HG02943 (cell line): ENCODE data around the gene SRBD1.

Experiments used
- ATAC-seq: cut with Tn5 transposase; IDR thresholded peaks from one replicate; pipeline ENCODE4 v1.9.1; 2021; ENCODE audit warnings: mild to moderate bottlenecking, low read depth, moderate library complexity; ENCODE audit not compliant: unreplicated experiment

Gene SRBD1, protein sequence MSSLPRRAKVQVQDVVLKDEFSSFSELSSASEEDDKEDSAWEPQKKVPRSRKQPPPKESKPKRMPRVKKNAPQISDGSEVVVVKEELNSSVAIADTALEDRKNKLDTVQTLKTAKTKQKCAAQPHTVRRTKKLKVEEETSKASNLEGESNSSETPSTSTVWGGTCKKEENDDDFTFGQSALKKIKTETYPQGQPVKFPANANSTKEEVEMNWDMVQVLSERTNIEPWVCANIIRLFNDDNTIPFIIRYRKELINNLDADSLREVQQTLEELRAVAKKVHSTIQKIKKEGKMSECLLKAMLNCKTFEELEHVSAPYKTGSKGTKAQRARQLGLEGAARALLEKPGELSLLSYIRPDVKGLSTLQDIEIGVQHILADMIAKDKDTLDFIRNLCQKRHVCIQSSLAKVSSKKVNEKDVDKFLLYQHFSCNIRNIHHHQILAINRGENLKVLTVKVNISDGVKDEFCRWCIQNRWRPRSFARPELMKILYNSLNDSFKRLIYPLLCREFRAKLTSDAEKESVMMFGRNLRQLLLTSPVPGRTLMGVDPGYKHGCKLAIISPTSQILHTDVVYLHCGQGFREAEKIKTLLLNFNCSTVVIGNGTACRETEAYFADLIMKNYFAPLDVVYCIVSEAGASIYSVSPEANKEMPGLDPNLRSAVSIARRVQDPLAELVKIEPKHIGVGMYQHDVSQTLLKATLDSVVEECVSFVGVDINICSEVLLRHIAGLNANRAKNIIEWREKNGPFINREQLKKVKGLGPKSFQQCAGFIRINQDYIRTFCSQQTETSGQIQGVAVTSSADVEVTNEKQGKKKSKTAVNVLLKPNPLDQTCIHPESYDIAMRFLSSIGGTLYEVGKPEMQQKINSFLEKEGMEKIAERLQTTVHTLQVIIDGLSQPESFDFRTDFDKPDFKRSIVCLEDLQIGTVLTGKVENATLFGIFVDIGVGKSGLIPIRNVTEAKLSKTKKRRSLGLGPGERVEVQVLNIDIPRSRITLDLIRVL

GRCh38 chr2:45611020-45611859 is at the start of gene SRBD1:
Gene SRBD1 (minus strand): TSS chr2:45611267. CDS start chr2:45605441, 5,826 bp downstream.
- ATAC-seq: peak; percentile 89

GRCh38 chr2:45654250-45654649 is 43.2 kb upstream of the SRBD1 start:
- no peak for ATAC-seq

DNA sequence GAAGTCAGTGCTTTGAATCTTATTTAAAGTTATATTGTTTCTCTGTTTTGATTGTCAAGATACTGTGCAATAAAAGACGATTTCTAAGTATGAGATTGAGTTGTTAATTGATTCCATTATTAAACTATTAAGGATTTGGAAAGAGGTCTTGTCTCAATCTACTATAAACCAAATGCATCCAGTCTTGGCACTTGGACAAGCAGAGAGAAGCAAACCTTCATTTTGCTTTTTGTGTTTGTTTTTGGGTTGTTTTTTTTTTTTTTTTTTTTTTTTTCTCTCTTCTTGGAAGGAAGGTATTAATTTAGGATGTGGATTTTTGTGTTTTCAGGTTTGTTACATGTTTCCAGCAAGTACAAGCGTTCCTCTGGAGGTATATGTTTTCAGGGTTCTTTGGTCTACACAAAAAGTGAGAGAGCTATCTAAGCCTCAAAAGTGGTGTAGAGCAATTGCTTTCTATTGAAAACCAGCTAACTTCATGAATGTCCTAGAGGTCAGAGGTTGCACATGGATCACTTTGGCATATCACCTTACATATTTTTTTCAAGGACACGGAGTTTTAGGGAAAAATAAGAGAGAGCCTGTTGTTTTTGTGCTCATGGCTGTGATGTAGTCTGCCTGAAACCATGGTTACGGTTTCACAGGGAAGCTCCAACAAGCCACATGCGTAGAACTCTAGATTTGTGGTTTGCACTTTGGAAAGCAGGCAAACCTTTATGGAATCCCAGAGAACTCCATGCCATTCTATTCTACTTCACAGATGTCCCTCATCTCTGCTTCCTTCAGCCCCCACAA is 42.3 kb upstream of the SRBD1 start:
- ATAC-seq: no peak

- no peak for ATAC-seq
Measured at GRCh38 chr2:45652090-45653031, 41.3 kb upstream of the SRBD1 start.

GRCh38 chr2:45651415-45652089 is 40.5 kb upstream of the SRBD1 start, which contains the start of gene PRKCE:
Gene PRKCE (plus strand): TSS chr2:45651675.
- ATAC-seq: peak; percentile 15

DNA sequence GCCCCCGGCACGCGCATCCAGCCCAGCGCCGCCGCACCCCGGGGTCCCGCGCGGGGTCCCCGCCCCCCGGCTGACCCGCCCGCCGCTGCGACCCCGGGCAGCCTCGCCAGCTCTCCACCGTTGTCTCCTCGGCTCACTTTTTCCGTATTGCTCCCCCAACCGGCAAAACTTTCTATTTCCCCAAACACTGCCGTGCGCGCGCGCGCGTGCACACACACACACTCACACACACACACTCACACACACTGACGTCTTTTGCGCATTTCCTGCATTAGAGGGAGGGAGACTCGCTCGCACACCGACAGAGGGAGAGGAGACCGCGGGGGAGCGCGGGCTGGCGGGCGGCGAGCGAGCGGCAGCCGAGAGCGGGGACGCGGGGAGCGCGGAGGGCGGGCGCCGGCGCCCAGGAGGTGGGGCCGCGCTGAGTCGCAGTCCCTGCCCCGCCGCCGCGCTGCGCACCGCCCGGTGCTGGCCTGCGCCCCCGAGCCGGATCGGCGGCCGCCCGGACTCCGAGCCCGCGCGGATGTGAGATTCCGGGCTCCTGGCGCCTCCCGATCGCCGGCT is 39.9 kb upstream of the SRBD1 start:
- ATAC-seq: peak; percentile 70

GRCh38 chr2:45649858-45650811 is 39.1 kb upstream of the SRBD1 start:
- peak; percentile 14 for ATAC-seq

DNA sequence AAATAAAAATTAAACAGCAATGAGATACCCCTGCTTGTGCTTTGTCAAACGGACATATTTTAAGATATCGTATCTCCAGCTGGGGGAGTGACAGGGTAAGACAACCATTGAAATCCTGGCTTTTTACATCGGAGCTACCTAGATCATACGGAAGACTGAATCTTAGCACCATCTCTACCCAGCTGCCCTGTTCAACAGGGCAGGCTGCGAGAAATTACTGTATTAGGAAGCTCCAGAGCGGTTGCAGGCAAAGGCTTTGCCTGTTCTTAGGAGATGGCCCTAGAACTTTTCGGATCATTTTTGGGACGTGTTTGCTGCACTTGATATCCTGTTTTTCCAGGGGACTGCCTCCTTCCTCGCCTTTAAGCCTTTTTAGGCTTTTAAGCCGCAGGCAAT is 38.4 kb upstream of the SRBD1 start:
- ATAC-seq: no peak

GRCh38 chr2:45648636-45649035 is 37.6 kb upstream of the SRBD1 start:
- no peak for ATAC-seq

DNA sequence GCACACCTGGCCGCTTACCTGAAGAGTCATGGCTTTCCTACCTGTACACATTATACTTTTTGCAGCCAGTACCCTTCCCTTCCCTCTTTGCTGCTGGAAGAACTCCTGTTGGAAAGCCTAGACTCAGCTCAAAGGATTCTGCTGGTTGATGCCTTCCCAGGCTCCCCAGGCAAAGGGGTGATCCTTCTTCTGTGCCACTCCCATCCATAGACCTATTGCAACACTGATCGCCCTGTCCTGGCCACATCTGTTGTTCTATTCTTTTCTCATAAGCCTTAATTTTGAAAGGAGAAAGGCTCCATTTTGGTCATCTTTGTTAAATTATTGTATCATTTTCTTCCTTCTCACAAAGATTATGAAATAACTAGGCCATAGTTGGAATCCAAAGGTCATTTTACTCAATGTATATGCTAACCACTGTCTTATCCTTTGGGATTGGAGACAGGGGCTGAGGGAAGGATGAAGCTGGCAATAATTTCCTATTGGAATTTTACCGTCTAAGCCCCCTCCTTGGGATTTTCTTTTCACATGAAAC is 37.0 kb upstream of the SRBD1 start:
- no peak for ATAC-seq

DNA sequence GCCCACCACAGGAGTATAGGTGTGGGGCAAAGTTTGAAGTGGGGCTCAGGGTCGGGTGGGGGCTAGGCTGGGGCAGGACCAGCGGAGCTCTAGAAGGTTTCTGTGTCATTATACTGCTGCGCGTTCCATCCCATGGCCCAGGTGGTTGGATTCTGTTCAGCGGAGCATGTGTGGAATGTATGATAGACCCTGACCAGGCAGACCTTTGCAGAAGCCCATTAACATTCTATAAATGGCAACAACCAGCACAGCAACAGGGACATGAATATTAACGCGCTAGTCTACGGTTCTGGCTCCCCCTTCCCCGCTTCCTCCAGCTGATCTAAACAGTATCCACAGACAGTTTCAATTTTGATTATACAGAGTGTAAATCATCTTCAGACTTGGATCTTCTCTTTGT is 36.3 kb upstream of the SRBD1 start:
- ATAC-seq: no peak

GRCh38 chr2:45646289-45646688 is 35.2 kb upstream of the SRBD1 start:
- no peak for ATAC-seq

DNA sequence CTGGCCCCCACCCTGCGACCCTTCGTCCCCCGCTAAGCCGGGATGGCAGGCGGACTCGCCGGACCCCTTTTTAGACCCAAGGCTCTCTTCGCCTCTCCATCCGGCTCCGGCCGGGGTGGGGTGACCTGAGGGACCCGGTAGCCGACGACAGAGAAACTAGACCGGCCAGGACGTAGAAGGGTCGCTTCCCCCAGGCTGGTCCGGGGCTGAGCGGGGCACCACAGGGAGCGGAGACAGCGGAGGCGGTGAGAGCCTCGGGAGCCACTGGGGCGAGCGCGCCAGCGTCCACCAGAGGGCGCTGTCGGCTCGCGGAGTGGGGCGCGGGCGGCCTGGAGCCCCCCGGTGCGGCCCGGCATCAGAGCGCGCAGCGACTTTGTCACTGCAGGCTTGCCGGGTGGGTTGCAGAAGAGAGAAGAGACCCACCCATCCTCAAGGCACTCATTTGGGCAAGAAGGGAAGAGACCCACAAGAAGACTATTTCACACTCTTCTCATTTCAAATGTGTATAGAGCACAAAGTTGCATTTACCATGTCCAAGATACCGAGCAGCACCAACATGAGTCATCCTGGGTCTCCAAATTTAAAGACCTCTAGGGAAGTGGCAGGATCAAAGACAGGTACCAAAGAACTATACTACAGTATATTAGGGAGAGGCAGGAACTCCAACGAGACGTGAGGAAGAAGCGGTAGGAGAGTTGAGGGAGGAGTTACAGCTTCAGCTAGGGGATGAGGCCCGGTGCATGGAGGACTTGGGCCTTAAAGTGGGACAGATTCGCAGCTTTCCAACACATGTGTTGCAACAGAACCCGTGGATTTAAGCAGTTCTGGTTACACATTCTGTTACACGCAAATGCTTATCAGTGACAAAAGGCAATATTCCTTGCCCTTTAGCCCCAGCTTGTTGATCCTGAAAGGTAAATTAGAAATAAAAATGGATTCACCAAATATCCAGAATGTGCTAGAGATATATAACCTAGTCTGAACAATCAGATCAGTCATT is 32.8 kb upstream of the SRBD1 start:
- no peak for ATAC-seq

DNA sequence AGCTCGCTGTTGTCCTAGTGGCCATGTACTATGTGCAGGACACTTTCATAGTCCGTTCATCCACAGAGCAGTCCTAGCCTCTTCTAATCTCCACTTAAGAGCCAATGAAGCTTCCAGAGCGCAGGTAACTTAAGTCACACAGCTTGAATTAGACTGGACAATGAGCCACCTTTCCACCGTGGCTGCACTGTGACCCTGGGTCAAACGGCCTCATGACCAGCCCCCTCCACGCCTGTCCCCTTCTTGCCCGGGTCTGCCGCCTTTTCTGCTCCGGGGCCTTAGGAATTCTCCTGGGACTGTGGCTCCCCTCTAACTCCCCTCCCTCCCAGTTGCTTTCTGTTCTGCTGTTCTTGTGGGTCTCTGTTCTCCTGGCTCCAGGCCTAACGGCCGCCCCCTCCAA is 32.0 kb upstream of the SRBD1 start:
- ATAC-seq: no peak

DNA sequence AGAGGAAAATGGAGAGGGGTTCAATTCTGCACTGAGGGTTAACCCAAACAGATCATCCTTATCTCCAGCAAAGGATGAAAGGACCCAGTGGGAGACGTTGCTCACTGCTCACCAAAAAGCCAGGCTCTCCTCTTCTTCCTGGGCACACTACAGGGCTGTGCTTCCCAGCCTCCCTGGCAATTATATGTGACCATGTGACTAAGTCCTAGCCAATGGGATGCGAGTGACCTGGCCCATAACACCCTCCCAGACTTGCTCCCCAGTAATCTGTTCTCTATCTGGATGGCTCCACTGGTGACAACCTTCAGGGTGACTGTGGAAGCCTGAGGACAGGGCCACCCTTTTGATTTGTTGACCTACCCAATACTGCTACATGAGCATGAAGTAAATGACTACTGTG is 29.5 kb upstream of the SRBD1 start:
- no peak for ATAC-seq
